PC-3 (cell line): ENCODE results near the gene RAB1A. TPM values are rescaled to one million over a fixed set of nuclear protein-coding genes. Genes with fewer than 3 reads are reported as not detected.

Experiments used
- ATAC-seq: fragments of 200-7000 bp; cut with Tn5 transposase; 2 replicates; pipeline ENCODE4 v1.9.1; 2020; ENCODE audit warnings: mild to moderate bottlenecking, moderate library complexity
- BruUV-seq: library from RNA; stranded (reverse); fragments of 400-500 nt; replicated peaks from 2 replicates; lab custom pipeline; 2021; lab: Mats Ljungman, UMichigan
- CTCF ChIA-PET: fragments of 300-600 bp; sonication (Branson Sonifier 250); formaldehyde crosslinking; loops from one replicate; lab custom pipeline; 2022; ENCODE audit warnings: antibody characterized with exemption; lab: Charles Lee
- POLR2A ChIA-PET: fragments of 300-600 bp; sonication (Branson Sonifier 250); formaldehyde crosslinking; loops from one replicate; lab custom pipeline; 2022; ENCODE audit warnings: antibody characterized with exemption; ENCODE audit not compliant: unreplicated experiment; lab: Charles Lee
- DNase-seq: peaks from one replicate; pipeline ENCODE4 v3.0.0-alpha.2; 2015
- H2AFZ ChIP-seq: fragments of 300-600 bp; sonication (generic); 2 replicates; pipeline ENCODE4 v1.6.0; 2016; ENCODE audit warnings: antibody characterized with exemption, low read length
- H3F3A ChIP-seq: fragments of 300-600 bp; sonication (generic); one replicate; pipeline ENCODE4 v1.6.0; 2017; ENCODE audit warnings: antibody characterized with exemption, low read length, control low read depth, mild to moderate bottlenecking; ENCODE audit not compliant: unreplicated experiment
- H3K27ac ChIP-seq: fragments of 300-600 bp; sonication (generic); 2 replicates; pipeline ENCODE4 v1.5.1; 2016; ENCODE audit warnings: mild to moderate bottlenecking, low read length
- H3K27me3 ChIP-seq: fragments of 300-600 bp; sonication (generic); 2 replicates; pipeline ENCODE4 v1.6.1; 2016; ENCODE audit warnings: low read length, mixed read lengths
- H3K36me3 ChIP-seq: fragments of 300-600 bp; sonication (generic); 2 replicates; pipeline ENCODE4 v1.6.1; 2016; ENCODE audit warnings: low read depth, mixed run types, low read length, mixed read lengths
- H3K4me1 ChIP-seq: fragments of 300-600 bp; sonication (generic); 2 replicates; pipeline ENCODE4 v1.5.1; 2016; ENCODE audit warnings: low read length; ENCODE audit not compliant: insufficient read depth
- H3K4me2 ChIP-seq: fragments of 300-600 bp; sonication (generic); 2 replicates; pipeline ENCODE4 v1.6.0; 2016; ENCODE audit warnings: low read length
- H3K4me3 ChIP-seq: fragments of 300-600 bp; sonication (generic); 2 replicates; pipeline ENCODE4 v1.5.1; 2016; ENCODE audit warnings: mild to moderate bottlenecking, low read length, mixed read lengths
- H3K79me2 ChIP-seq: fragments of 300-600 bp; sonication (generic); 2 replicates; pipeline ENCODE4 v1.6.1; 2017; ENCODE audit warnings: low read length, mixed read lengths
- H3K9ac ChIP-seq: fragments of 300-600 bp; sonication (generic); 2 replicates; pipeline ENCODE4 v1.6.0; 2016; ENCODE audit warnings: mild to moderate bottlenecking, low read length
- H3K9me2 ChIP-seq: fragments of 300-600 bp; sonication (generic); replicated peaks from 2 replicates; pipeline ENCODE4 v1.6.1; 2016; ENCODE audit warnings: mixed run types, low read length, mixed read lengths
- H3K9me3 ChIP-seq: fragments of 300-600 bp; sonication (generic); 2 replicates; pipeline ENCODE4 v1.6.1; 2016; ENCODE audit warnings: low read length, mixed read lengths
- H4K20me1 ChIP-seq: fragments of 300-600 bp; sonication (generic); 2 replicates; pipeline ENCODE4 v1.6.1; 2016; ENCODE audit warnings: low read length, mixed read lengths
- CTCF ChIP-seq: fragments of 300-600 bp; sonication (generic); conservative IDR thresholded peaks from 2 replicates; pipeline ENCODE4 v1.5.1; 2017; ENCODE audit warnings: antibody characterized with exemption, low read depth, mild to moderate bottlenecking, low read length
- EZH2 ChIP-seq: fragments of 300-600 bp; sonication (generic); IDR thresholded peaks from one replicate; pipeline ENCODE4 v1.6.1; 2017; ENCODE audit warnings: antibody characterized with exemption, mild to moderate bottlenecking, low read length; ENCODE audit not compliant: unreplicated experiment
- EZH2phosphoT487 ChIP-seq: fragments of 300-600 bp; sonication (generic); IDR thresholded peaks from 2 replicates; pipeline ENCODE4 v1.6.1; 2018; ENCODE audit warnings: mild to moderate bottlenecking, antibody characterized with exemption, low read length, borderline replicate concordance
- intact Hi-C: fragments of 100-400 bp; cut with micrococcal nuclease; formaldehyde crosslinking; loops from 2 replicates; pipeline ENCODE4 v1.9.0; 2023
- total RNA-seq: library from RNA; depleted of rRNA; stranded (reverse); fragments of >200 nt; gene quantifications from 2 replicates; pipeline ENCODE4 v1.2.3, GENCODE V29; 2014

The RAB1A gene
- total RNA-seq, 1 experiment from 2014 or later, result 96.9 TPM

DNA sequence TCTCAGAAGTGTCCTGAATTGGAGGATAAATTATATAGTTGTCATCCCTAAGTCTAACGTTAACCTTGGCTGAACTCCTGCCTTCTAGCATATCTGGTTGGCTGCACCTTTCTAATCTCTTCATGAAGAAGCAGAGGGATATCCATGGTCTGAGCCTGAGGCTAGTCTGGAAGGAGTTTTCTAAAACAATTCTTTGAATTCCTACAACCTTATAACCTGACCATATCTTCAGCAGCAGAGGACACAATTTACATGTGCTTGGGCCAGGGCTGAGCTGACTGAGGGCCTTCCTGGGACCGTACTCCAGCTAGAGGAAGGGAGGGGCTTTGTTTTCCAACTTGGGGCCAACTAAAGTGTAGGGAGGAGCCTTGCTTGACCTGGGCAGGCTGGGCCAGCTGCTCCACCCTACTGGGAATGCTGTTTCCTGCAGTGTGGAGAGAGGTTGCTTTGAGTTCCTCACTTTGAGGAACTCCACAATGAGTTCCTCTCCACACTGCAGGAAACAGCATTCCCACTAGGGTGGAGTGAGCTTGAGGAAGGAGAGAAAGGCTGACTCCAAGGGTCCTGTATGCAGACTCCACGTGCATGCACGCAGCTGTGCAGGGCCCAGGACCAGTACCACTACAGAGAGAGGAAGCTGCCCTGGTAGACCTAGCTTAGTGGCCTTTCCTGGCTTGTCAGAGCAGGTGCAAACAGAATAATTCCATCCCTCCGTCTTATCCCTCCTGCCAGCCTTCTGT is 54.1 kb downstream of the RAB1A start:
- Histone ChIP-seq H3K79me2 (no peaks in the 10 kb centered on the region), H3K36me3 (peaks cover 15% of the 10 kb centered on the region), H4K20me1 (no peaks in the 10 kb centered on the region), H3K9me2 (no peaks in the 10 kb centered on the region), H2AFZ (no peak overlapping the region), H3K4me2 (0 out of 2 replicates have a peak overlapping the region, but pooled peaks have one; percentile 2), H3K27ac (peak overlapping the region; percentile 6; the same call in 1 of the 2 replicates), H3K4me1 (peaks cover 23% of the 10 kb centered on the region), H3K4me3 (no peak overlapping the region), H3K27me3 (no peaks in the 10 kb centered on the region), H3K9ac (no peak overlapping the region), H3F3A (no peaks in the 10 kb centered on the region), H3K9me3 (no peaks in the 10 kb centered on the region)
- POLR2A ChIA-PET, result interaction anchor here (0.5 to 0.6 kb wide), 2 partner anchors 29 to 152 kb away, joined by 3 to 4 read pairs; partner anchors contain the start of gene ACTR2
- DNase-seq (no peak), ATAC-seq (peak; percentile 33)
- CTCF ChIA-PET, result no interaction called here
- TF ChIP-seq CTCF (no peak), EZH2 (no peak), EZH2phosphoT487 (no peak)
- no TSS peak for BruUV-seq
- intact Hi-C loops, result no loop called here

DNA sequence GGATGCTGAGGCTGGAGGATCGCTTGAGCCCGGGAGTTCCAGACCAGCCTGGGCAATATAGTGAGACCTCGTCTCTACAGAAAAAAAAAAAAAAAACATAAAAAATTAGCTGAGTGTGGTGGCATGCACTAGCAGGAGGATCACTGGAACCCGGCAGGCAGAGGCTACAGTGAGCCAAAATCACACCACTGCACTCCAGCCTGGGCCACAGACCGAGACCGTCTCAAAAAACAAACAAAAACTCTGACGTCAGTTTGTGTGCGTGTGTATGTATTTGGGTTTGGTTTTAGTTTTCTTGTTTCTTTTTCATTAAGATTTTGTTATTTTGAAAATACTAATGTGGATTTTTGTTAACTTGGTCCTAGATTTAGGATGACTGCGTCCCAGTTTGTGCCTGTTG is 54.7 kb downstream of the RAB1A start:
- intact Hi-C loops, result no loop called here
- Histone ChIP-seq H3K4me1 (peaks cover 29% of the 10 kb centered on the region), H3K4me3 (no peak overlapping the region), H3K9me2 (no peaks in the 10 kb centered on the region), H3K9ac (no peak overlapping the region), H3F3A (no peaks in the 10 kb centered on the region), H3K27ac (no peak overlapping the region), H3K27me3 (no peaks in the 10 kb centered on the region), H4K20me1 (no peaks in the 10 kb centered on the region), H3K36me3 (peaks cover 15% of the 10 kb centered on the region), H3K79me2 (no peaks in the 10 kb centered on the region), H3K9me3 (no peaks in the 10 kb centered on the region), H3K4me2 (no peak overlapping the region), H2AFZ (no peak overlapping the region)
- BruUV-seq, result no TSS peak
- CTCF ChIA-PET, result no interaction called here
- ATAC-seq (no peak), DNase-seq (no peak)
- no peak for TF ChIP-seq CTCF
- no peak for TF ChIP-seq EZH2phosphoT487
- TF ChIP-seq EZH2, result no peak
- POLR2A ChIA-PET, result interaction anchor here (0.6 kb wide), 1 partner anchor 10 kb away, joined by 3 read pairs; no protein-coding TSS in a partner anchor
